Kidney epithelial cell (primary cell): ENCODE data around the gene C12orf50. TPM values are rescaled to one million over a fixed set of nuclear protein-coding genes. Genes with fewer than 3 reads are reported as not detected.

ENCODE experiments used
- DNase-seq: peaks from one replicate; pipeline ENCODE4 v3.0.0-alpha.2; 2010; ENCODE audit warnings: low read depth
- H3K27me3 ChIP-seq: 2 replicates; pipeline ENCODE4 v1.6.0; 2011; ENCODE audit warnings: low read length; ENCODE audit not compliant: control insufficient read depth, insufficient read depth
- H3K36me3 ChIP-seq: 2 replicates; pipeline ENCODE4 v1.5.1; 2011; ENCODE audit warnings: low read length; ENCODE audit not compliant: control insufficient read depth, insufficient read depth
- H3K4me3 ChIP-seq: 2 replicates; pipeline ENCODE4 v1.5.1; 2011; ENCODE audit warnings: low read depth, mild to moderate bottlenecking, control low read depth, low read length
- total RNA-seq: library from RNA; depleted of rRNA; stranded (reverse); fragments of >200 nt; gene quantifications from 2 replicates; pipeline ENCODE4 v1.2.3, GENCODE V29; 2015
- TF ChIP-seq, protein P1 (sequence below): IDR thresholded peaks from 2 replicates; pipeline ENCODE4 v1.5.1; 2011; ENCODE audit warnings: mild to moderate bottlenecking, moderate library complexity, low read length, control low read depth, inconsistent platforms; ENCODE audit not compliant: insufficient read depth, poor library complexity, severe bottlenecking

C12orf50 gene
- total RNA-seq, 1 donor from 2014 or later: not detected

DNA sequence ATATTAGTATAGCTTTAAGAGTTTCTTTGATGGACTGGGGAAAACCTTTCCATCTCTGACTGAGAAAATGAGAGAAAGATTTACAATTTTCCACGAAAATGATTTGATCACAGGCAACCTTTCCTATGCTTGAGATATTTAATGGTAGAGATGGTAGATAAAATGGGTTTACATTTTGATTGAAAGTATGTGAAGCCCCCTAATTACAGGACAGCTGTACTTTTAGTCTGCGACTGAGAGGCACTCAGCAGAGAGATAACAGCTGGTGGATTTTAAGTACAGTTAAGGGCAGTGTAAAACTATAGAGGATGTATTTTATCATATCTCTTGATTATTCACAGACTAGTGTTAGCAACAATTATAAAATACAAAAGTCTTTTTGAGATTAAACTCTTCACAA is 40.7 kb downstream of the C12orf50 start:
- H3K36me3 ChIP-seq: no peaks in the 10 kb centered on the region
- no peak for DNase-seq
- TF ChIP-seq, protein P1, sequence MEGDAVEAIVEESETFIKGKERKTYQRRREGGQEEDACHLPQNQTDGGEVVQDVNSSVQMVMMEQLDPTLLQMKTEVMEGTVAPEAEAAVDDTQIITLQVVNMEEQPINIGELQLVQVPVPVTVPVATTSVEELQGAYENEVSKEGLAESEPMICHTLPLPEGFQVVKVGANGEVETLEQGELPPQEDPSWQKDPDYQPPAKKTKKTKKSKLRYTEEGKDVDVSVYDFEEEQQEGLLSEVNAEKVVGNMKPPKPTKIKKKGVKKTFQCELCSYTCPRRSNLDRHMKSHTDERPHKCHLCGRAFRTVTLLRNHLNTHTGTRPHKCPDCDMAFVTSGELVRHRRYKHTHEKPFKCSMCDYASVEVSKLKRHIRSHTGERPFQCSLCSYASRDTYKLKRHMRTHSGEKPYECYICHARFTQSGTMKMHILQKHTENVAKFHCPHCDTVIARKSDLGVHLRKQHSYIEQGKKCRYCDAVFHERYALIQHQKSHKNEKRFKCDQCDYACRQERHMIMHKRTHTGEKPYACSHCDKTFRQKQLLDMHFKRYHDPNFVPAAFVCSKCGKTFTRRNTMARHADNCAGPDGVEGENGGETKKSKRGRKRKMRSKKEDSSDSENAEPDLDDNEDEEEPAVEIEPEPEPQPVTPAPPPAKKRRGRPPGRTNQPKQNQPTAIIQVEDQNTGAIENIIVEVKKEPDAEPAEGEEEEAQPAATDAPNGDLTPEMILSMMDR: no peak

DNA sequence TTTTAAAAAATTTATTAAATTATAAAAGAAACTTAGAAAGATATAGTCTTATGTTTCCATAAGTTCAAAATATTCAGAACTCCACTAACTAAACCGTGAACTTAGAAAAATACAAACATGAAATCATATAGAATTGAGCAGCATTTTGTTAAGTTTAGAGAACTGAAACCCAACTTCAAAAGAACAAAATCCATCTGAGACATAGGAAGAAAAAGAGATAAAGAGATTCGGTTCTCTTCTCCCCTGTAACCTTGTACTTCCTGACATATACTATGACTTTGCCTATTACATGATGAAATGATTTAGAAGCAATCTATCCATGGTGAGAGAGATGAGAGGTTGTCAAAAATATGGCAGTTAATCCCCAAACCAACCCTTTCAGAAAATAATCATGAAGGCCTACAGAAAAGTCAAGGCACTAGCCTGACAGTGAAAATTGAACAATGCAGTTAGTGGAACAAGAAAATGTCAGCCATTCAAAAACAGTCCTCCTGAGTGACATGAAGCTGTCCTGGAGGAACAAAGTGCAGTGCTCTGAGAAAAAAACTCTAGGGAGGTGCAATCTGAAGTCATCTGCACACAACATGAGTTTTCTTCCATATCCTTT is 44.0 kb downstream of the C12orf50 start:
- no peak for DNase-seq
- no peak overlapping the region for H3K4me3 ChIP-seq

More for the DNA sequence above, 40.7 kb downstream of the C12orf50 start:
- H3K27me3 ChIP-seq: no peaks in the 10 kb centered on the region
- no peak overlapping the region for H3K4me3 ChIP-seq

DNA sequence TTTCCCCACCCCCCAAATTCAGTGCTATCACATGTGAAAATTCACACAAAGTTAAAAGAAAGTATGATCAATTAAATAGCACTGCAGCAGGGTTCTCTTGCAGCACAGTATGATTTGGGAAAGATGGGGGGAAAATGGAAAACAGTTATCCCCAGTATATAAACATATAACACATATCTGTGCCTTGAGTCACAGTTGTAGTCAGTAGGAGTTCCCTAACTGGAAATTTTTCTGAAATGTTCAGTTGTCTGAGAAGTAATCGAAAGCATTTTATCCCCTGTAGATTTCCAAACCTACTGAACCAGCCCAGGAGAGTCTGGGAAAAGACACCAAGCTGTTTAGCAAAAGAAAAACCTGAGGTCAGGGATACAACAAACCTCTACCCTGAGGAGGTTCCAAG is 47.0 kb downstream of the C12orf50 start:
- Histone ChIP-seq H3K36me3 (no peaks in the 10 kb centered on the region), H3K4me3 (no peak overlapping the region), H3K27me3 (no peaks in the 10 kb centered on the region)
- DNase-seq: no peak
- TF ChIP-seq, protein P1: no peak

More for the DNA sequence above, 44.0 kb downstream of the C12orf50 start:
- Histone ChIP-seq H3K36me3 (no peaks in the 10 kb centered on the region), H3K27me3 (no peaks in the 10 kb centered on the region)
- TF ChIP-seq, protein P1: no peak

DNA sequence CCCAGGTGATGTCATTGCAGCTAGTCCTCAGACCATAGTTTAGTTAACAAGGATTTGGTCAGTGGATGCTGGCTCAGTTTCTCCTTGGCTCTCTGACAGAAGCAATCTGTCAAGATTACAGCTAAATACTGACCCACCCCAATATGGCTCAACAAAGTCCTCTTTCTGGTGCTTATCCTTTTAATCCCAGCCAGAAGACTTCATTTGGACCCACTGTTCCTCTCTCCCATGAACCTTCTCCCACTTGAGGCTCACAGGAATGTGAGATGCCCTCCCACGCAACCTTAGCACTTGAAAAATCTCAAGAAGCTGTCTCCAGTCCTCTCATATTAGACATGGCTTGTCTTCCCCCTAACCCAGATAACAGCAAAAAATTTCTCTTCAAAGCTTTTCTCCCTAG is 47.7 kb downstream of the C12orf50 start:
- no peak for DNase-seq
- no peaks in the 10 kb centered on the region for H3K27me3 ChIP-seq
- H3K36me3 ChIP-seq: no peaks in the 10 kb centered on the region
- H3K4me3 ChIP-seq: no peak overlapping the region
- TF ChIP-seq, protein P1: no peak

DNA sequence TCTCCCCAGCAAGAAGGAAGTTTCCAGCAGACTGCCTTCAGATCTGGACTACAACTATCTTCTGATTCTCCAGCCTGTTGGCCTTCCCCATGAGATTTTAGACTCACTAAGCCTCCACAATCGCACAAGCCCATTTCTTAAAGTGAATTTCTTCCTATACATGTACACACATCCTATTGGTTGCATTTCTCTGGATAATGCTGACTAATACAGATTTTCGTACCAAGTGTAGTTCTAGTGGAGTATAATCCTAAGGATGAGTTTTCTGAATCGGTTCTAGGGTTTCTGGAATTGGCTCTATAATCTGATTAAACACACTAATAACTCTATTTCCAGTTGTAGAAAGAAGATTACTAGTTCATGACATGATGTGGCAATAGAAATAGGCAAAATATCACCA is 53.3 kb downstream of the C12orf50 start:
- TF ChIP-seq, protein P1: no peak
- no peaks in the 10 kb centered on the region for H3K27me3 ChIP-seq
- DNase-seq: no peak
- no peak overlapping the region for H3K4me3 ChIP-seq
- no peaks in the 10 kb centered on the region for H3K36me3 ChIP-seq

DNA sequence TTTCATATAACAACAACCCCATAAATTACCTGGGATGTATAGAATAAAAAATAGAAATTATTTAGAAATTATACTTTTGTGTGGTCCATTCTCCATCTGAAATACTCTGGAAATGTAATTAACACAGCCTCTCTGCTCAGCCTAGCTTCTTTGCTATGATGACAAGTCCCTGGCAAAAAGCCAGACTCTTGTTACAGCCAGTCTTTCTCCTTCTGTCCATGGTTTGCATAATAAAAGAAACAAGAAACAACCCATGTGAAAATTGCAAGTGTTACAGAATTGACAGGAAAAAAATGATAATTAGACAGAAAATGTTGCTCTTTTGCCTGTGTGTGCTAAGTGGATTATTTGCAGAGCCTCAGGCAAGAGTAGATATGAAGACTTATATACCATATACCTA is 61.3 kb downstream of the C12orf50 start:
- no peak overlapping the region for H3K4me3 ChIP-seq
- H3K36me3 ChIP-seq: no peaks in the 10 kb centered on the region
- TF ChIP-seq, protein P1: no peak
- no peak for DNase-seq
- no peaks in the 10 kb centered on the region for H3K27me3 ChIP-seq
